ENCODE data around the gene KIAA1958. TPM values are rescaled to one million over a fixed set of nuclear protein-coding genes. Genes with fewer than 3 reads are reported as not detected.

KIAA1958 gene, protein sequence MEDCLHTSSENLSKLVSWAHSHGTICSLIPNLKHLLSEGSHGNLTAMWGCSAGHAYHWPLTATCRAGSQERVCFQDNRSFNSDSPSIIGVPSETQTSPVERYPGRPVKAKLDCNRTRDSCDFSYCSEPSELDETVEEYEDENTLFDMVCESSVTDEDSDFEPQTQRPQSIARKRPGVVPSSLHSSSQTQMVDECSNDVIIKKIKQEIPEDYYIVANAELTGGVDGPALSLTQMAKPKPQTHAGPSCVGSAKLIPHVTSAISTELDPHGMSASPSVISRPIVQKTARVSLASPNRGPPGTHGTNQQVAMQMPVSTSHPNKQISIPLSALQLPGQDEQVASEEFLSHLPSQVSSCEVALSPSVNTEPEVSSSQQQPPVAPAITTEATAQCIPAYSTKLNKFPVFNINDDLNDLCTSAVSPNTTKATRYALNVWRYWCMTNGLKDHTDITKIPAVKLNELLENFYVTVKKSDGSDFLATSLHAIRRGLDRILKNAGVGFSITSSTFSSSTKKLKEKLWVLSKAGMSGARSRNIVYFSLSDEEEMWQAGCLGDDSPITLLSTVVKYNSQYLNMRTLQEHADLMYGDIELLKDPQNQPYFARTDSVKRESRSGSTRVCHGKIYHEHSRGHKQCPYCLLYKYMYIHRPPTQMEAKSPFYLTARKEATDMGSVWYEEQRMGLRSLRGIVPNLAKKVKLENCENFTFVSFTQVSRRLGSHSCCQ
- total RNA-seq = 51.1 and 55.3 TPM in 2 replicates
- long read RNA-seq, partial matches to known transcripts = 20 of 41 reads
- long read RNA-seq, other reads (novel, unspliced or antisense) = 20 of 41 reads

- H3K36me3 Mint-ChIP-seq (ENCODE audit: insufficient read depth) = peaks cover 2% of the 10 kb centered on the region
- peak; percentile 66 for DNase-seq (ENCODE audit: low spot score, unreplicated experiment)
- no peaks in the 10 kb centered on the region for H3K27me3 Mint-ChIP-seq
- H3K4me3 Mint-ChIP-seq (ENCODE audit: low read depth) = peak within 1 kb of the TSS; percentile 93
- no peaks in the 10 kb centered on the region for H3K9me3 Mint-ChIP-seq (ENCODE audit: low read depth)
- peak within 1 kb of the TSS; percentile 98 for H3K27ac Mint-ChIP-seq
- peaks cover 36% of the 10 kb centered on the region for H3K4me1 Mint-ChIP-seq (ENCODE audit: low read depth)
- no peak for TF ChIP-seq CTCF (IDR thresholded peaks at IDR 0.05; ENCODE audit: unreplicated experiment)
These were observed at the start of gene KIAA1958 for GRCh38 chr9:112486221-112487007. KIAA1958 (plus strand) TSS chr9:112486827; CDS start chr9:112574081, 87,254 bp downstream.

GRCh38 chr9:112437406-112437805 lies 49.2 kb upstream of the KIAA1958 start:
- DNase-seq (ENCODE audit: low spot score, unreplicated experiment) = no peak
- Mint-ChIP-seq H3K27me3 (no peaks in the 10 kb centered on the region), H3K4me3 (ENCODE audit: low read depth) (no peak overlapping the region), H3K27ac (no peak overlapping the region), H3K36me3 (ENCODE audit: insufficient read depth) (peaks cover 12% of the 10 kb centered on the region), H3K4me1 (ENCODE audit: low read depth) (no peaks in the 10 kb centered on the region), H3K9me3 (ENCODE audit: low read depth) (no peaks in the 10 kb centered on the region)
- TF ChIP-seq CTCF (IDR thresholded peaks at IDR 0.05; ENCODE audit: unreplicated experiment) = no peak

DNA sequence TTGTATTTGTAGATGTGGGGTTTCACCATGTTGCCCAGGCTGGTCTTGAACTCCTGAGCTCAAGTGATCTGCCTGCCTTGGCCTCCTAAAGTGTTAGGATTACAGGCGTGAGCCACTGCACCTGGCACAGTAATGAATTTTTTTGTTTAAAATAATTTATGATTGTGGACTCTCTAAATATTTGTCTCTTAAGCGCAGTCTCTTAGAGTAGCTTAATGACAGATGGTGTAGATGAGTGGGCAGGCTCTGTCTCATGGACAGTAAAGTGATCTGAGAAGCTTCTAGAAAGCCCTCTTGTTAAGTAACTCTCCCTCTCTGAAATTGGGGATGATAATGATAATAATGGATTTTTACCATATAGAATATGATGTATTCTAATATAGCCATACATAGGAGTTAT lies 47.5 kb upstream of the KIAA1958 start:
- H3K9me3 Mint-ChIP-seq (ENCODE audit: low read depth) = no peaks in the 10 kb centered on the region
- H3K27ac Mint-ChIP-seq = no peak overlapping the region
- no peaks in the 10 kb centered on the region for H3K4me1 Mint-ChIP-seq (ENCODE audit: low read depth)
- DNase-seq (ENCODE audit: low spot score, unreplicated experiment) = no peak
- H3K36me3 Mint-ChIP-seq (ENCODE audit: insufficient read depth) = peaks cover 7% of the 10 kb centered on the region
- H3K27me3 Mint-ChIP-seq = no peaks in the 10 kb centered on the region
- no peak overlapping the region for H3K4me3 Mint-ChIP-seq (ENCODE audit: low read depth)
- no peak for TF ChIP-seq CTCF (IDR thresholded peaks at IDR 0.05; ENCODE audit: unreplicated experiment)

DNA sequence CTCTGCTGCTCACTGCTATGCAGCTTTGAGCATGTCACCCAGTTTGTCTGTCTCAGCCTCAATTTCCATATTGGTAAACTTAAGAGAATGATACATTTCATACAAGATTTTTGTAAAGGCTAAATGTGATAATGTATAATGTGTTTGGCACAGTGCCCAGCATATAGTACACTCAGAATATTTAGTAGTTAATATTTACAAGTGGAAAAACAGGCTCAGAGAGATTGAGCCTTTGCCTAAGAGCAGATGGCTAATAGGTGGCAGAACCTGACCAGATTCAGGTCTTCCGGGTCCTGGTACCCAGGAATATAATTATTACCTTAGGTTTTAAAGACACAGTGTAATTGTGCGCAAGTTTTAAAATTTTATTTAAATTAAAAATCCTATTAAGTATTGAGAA lies 46.8 kb upstream of the KIAA1958 start:
- no peak for DNase-seq (ENCODE audit: low spot score, unreplicated experiment)
- no peak overlapping the region for H3K4me3 Mint-ChIP-seq (ENCODE audit: low read depth)
- no peaks in the 10 kb centered on the region for H3K4me1 Mint-ChIP-seq (ENCODE audit: low read depth)
- peaks cover 7% of the 10 kb centered on the region for H3K36me3 Mint-ChIP-seq (ENCODE audit: insufficient read depth)
- no peak for TF ChIP-seq CTCF (IDR thresholded peaks at IDR 0.05; ENCODE audit: unreplicated experiment)
- H3K27ac Mint-ChIP-seq = no peak overlapping the region
- no peaks in the 10 kb centered on the region for H3K9me3 Mint-ChIP-seq (ENCODE audit: low read depth)
- H3K27me3 Mint-ChIP-seq = no peaks in the 10 kb centered on the region

DNA sequence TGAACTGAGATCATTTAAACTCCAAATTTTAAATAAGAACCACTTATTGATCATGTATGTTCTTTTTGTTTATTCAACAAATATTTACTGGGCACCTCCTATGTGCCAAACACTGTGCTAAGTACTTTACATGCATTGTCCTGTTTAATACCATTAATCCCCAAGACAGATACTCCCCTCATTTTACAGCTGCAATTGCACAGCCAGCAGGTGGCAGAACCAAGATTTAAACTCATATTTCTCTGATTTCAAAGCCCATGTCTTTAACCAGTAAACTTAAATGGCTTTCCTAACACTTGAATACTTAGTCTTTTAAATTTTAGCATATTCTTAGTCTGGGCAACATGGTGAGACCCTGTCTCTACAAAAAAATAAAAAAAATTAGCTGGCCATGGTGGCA lies 43.4 kb upstream of the KIAA1958 start:
- H3K4me3 Mint-ChIP-seq (ENCODE audit: low read depth) = no peak overlapping the region
- TF ChIP-seq CTCF (IDR thresholded peaks at IDR 0.05; ENCODE audit: unreplicated experiment) = peak; percentile 54
- no peak for DNase-seq (ENCODE audit: low spot score, unreplicated experiment)

More for the DNA sequence above, 43.4 kb upstream of the KIAA1958 start:
- H3K27ac Mint-ChIP-seq = no peak overlapping the region
- H3K9me3 Mint-ChIP-seq (ENCODE audit: low read depth) = no peaks in the 10 kb centered on the region
- H3K36me3 Mint-ChIP-seq (ENCODE audit: insufficient read depth) = peaks cover 8% of the 10 kb centered on the region
- no peaks in the 10 kb centered on the region for H3K27me3 Mint-ChIP-seq
- peaks cover 6% of the 10 kb centered on the region for H3K4me1 Mint-ChIP-seq (ENCODE audit: low read depth)

Measured in progenitor cell of endocrine pancreas (in vitro differentiated cells).